ENCODE data around the gene GPR171. TPM values are rescaled to one million over a fixed set of nuclear protein-coding genes. Genes with fewer than 3 reads are reported as not detected.

The GPR171 gene
- total and polyA plus RNA-seq, 2 donors (not counting 1 experiment from before 2014, with no cell fraction given), result 0.75 to 1.1 TPM

- ATAC-seq (ENCODE audit: low read depth), result no peak
- ChIA-PET POLR2A (no interaction called here), CTCF (interaction anchor here (1.1 kb wide), 1 partner anchor 64 kb away, joined by 3 read pairs; the partner anchor contains the start of gene P2RY14)
- Histone ChIP-seq H3K79me2 (ENCODE audit: control insufficient read depth, insufficient read depth, low read length) (no peaks in the 10 kb centered on the region), H4K20me1 (ENCODE audit: control insufficient read depth, insufficient read depth, low read length, poor library complexity, severe bottlenecking) (no peaks in the 10 kb centered on the region), H3K9ac (ENCODE audit: low read length) (no peak overlapping the region), H3K27me3 (replicated peaks in 1 of 4; ENCODE audit: control extremely low read depth in 1 of 4, control insufficient read depth in 3 of 4, insufficient read depth in 4 of 4, low read length in 3 of 4) (no peaks in the 10 kb centered on the region), H3K27ac (ENCODE audit: low read length in 2 of 2) (no peak overlapping the region), H3K9me3 (ENCODE audit: control extremely low read depth in 1 of 3, control insufficient read depth in 2 of 3, insufficient read depth in 1 of 3, low read length in 2 of 3) (no peaks in the 10 kb centered on the region), H3K4me3 (ENCODE audit: control extremely low read depth in 1 of 5, extremely low read depth in 1 of 5, insufficient read depth in 1 of 5, low read depth in 2 of 5, low read length in 4 of 5) (no peak overlapping the region), H2AFZ (ENCODE audit: insufficient read depth, low read depth, low read length, poor library complexity, severe bottlenecking) (no peak overlapping the region), H3K36me3 (replicated peaks in 1 of 2; ENCODE audit: control extremely low read depth in 1 of 2, control insufficient read depth in 1 of 2, extremely low read depth in 1 of 2, insufficient read depth in 2 of 2, low read length in 1 of 2) (no peaks in the 10 kb centered on the region), H3K4me2 (replicated peaks; ENCODE audit: low read depth, low read length, poor library complexity, severe bottlenecking) (no peak overlapping the region), H3K4me1 (ENCODE audit: control insufficient read depth in 2 of 2, insufficient read depth in 2 of 2, low read length in 2 of 2) (peaks cover 3 to 6% of the 10 kb centered on the region in 2 donors)
- H3K9me3 Mint-ChIP-seq (ENCODE audit: insufficient read depth), result no peaks in the 10 kb centered on the region
- H3K4me3 Mint-ChIP-seq, result no peak overlapping the region
- TF ChIP-seq, protein P1, sequence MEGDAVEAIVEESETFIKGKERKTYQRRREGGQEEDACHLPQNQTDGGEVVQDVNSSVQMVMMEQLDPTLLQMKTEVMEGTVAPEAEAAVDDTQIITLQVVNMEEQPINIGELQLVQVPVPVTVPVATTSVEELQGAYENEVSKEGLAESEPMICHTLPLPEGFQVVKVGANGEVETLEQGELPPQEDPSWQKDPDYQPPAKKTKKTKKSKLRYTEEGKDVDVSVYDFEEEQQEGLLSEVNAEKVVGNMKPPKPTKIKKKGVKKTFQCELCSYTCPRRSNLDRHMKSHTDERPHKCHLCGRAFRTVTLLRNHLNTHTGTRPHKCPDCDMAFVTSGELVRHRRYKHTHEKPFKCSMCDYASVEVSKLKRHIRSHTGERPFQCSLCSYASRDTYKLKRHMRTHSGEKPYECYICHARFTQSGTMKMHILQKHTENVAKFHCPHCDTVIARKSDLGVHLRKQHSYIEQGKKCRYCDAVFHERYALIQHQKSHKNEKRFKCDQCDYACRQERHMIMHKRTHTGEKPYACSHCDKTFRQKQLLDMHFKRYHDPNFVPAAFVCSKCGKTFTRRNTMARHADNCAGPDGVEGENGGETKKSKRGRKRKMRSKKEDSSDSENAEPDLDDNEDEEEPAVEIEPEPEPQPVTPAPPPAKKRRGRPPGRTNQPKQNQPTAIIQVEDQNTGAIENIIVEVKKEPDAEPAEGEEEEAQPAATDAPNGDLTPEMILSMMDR (IDR thresholded peaks at IDR 0.05), result no peak
- no peak for TF ChIP-seq EZH2 (IDR thresholded peaks at IDR 0.05; ENCODE audit: borderline replicate concordance, insufficient read depth, low read depth, low read length, poor library complexity, severe bottlenecking)
- no CpG with 5 or more reads among the region's 1 CpG for WGBS (ENCODE audit: insufficient coverage)
- peaks cover 7% of the 10 kb centered on the region for H3K4me1 Mint-ChIP-seq
- no peak overlapping the region for H3K27ac Mint-ChIP-seq
- H3K27me3 Mint-ChIP-seq, result no peaks in the 10 kb centered on the region
- no peak for DNase-seq
- intact Hi-C loops (cut with micrococcal nuclease), result no loop called here
Observed at GRCh38 chr3:151214459-151214858, 11.4 kb upstream of the GPR171 start.

GRCh38 chr3:151213881-151214280 is 10.9 kb upstream of the GPR171 start:
- Histone ChIP-seq H3K27me3 (replicated peaks in 1 of 4; ENCODE audit: control extremely low read depth in 1 of 4, control insufficient read depth in 3 of 4, insufficient read depth in 4 of 4, low read length in 3 of 4) (no peaks in the 10 kb centered on the region), H4K20me1 (ENCODE audit: control insufficient read depth, insufficient read depth, low read length, poor library complexity, severe bottlenecking) (no peaks in the 10 kb centered on the region), H3K36me3 (replicated peaks in 1 of 2; ENCODE audit: control extremely low read depth in 1 of 2, control insufficient read depth in 1 of 2, extremely low read depth in 1 of 2, insufficient read depth in 2 of 2, low read length in 1 of 2) (no peaks in the 10 kb centered on the region), H3K79me2 (ENCODE audit: control insufficient read depth, insufficient read depth, low read length) (no peaks in the 10 kb centered on the region), H3K9ac (ENCODE audit: low read length) (no peak overlapping the region), H3K9me3 (ENCODE audit: control extremely low read depth in 1 of 3, control insufficient read depth in 2 of 3, insufficient read depth in 1 of 3, low read length in 2 of 3) (no peaks in the 10 kb centered on the region), H3K27ac (ENCODE audit: low read length in 2 of 2) (no peak overlapping the region), H2AFZ (ENCODE audit: insufficient read depth, low read depth, low read length, poor library complexity, severe bottlenecking) (no peak overlapping the region), H3K4me2 (replicated peaks; ENCODE audit: low read depth, low read length, poor library complexity, severe bottlenecking) (no peak overlapping the region), H3K4me1 (ENCODE audit: control insufficient read depth in 2 of 2, insufficient read depth in 2 of 2, low read length in 2 of 2) (peaks cover 3 to 6% of the 10 kb centered on the region in 2 donors), H3K4me3 (ENCODE audit: control extremely low read depth in 1 of 5, extremely low read depth in 1 of 5, insufficient read depth in 1 of 5, low read depth in 2 of 5, low read length in 4 of 5) (no peak overlapping the region)
- TF ChIP-seq, protein P1 (IDR thresholded peaks at IDR 0.05), result no peak
- no peak for TF ChIP-seq EZH2 (IDR thresholded peaks at IDR 0.05; ENCODE audit: borderline replicate concordance, insufficient read depth, low read depth, low read length, poor library complexity, severe bottlenecking)
- no peak overlapping the region for H3K4me3 Mint-ChIP-seq
- H3K27me3 Mint-ChIP-seq, result no peaks in the 10 kb centered on the region
- intact Hi-C loops (cut with micrococcal nuclease), result no loop called here
- H3K9me3 Mint-ChIP-seq (ENCODE audit: insufficient read depth), result no peaks in the 10 kb centered on the region
- 100% methylated on average over 5 of the region's 5 CpGs for WGBS (ENCODE audit: insufficient coverage)
- ChIA-PET POLR2A (no interaction called here), CTCF (interaction anchor here (0.8 to 1.1 kb wide), 2 partner anchors 45 to 64 kb away, joined by 3 to 4 read pairs; partner anchors contain the start of gene P2RY14)
- DNase-seq (no peak), ATAC-seq (ENCODE audit: low read depth) (no peak)
- H3K4me1 Mint-ChIP-seq, result peaks cover 7% of the 10 kb centered on the region
- no peak overlapping the region for H3K27ac Mint-ChIP-seq
